A549 (cell line): Measurements from ENCODE around the gene MRPL20. TPM values are rescaled to one million over a fixed set of nuclear protein-coding genes. Genes with fewer than 3 reads are reported as not detected.

ENCODE experiments used
- ATAC-seq, 2 experiments: fragments of 200-7000 bp in 1 of 2; fragments of >200 bp in 1 of 2; cut with Nextera tagmentation in 1 of 2; cut with Tn5 transposase in 1 of 2; 3 replicates each; pipeline versions ENCODE4 v1.8.0 to v1.9.1; 2018 to 2020; ENCODE audit warnings: mild to moderate bottlenecking in 1 of 2, moderate library complexity in 1 of 2
- CTCF ChIA-PET: fragments of 300-600 bp; sonication (Branson Sonifier 250); formaldehyde crosslinking; extraction: SDS; loops from one replicate; lab custom pipeline; 2021; ENCODE audit warnings: antibody characterized with exemption, inconsistent platforms; lab: Yijun Ruan, JAX
- POLR2A ChIA-PET: fragments of 350-600 bp; formaldehyde crosslinking; extraction: SDS; loops from one replicate; lab custom pipeline; 2021; ENCODE audit warnings: antibody characterized with exemption, inconsistent platforms; lab: Yijun Ruan, JAX
- DNase-seq, 2 experiments: peaks; one replicate each; pipeline versions ENCODE4 v3.0.0 to v3.0.0-alpha.2; 2011 to 2016; ENCODE audit warnings: low read depth in 1 of 2, low spot score in 1 of 2
- FAIRE-seq: peaks from 2 replicates; lab custom pipeline; 2011; peaks lifted over from hg19 to GRCh38; lab: Jason Lieb, UNC
- H3K27ac ChIP-seq, 2 experiments: fragments of >200 bp; sonication (Bioruptor Twin); formaldehyde crosslinking; 3 replicates each; pipeline ENCODE4 v1.5.1; 2016 to 2017
- H3K4me1 ChIP-seq: fragments of >200 bp; sonication (Bioruptor Twin); formaldehyde crosslinking; 3 replicates; pipeline ENCODE4 v1.6.1; 2016
- H3K4me2 ChIP-seq: fragments of >200 bp; sonication (Bioruptor Twin); formaldehyde crosslinking; 3 replicates; pipeline ENCODE4 v1.6.1; 2016
- H3K4me3 ChIP-seq: fragments of >200 bp; sonication (Bioruptor Twin); formaldehyde crosslinking; 3 replicates; pipeline ENCODE4 v1.5.1; 2016
- H3K9me3 ChIP-seq: fragments of >200 bp; sonication (Bioruptor Twin); formaldehyde crosslinking; 3 replicates; pipeline ENCODE4 v1.6.1; 2016
- BHLHE40 ChIP-seq: IDR thresholded peaks from 2 replicates; pipeline ENCODE4 v1.6.1; 2012; ENCODE audit warnings: low read depth, low read length, inconsistent platforms
- ESRRA ChIP-seq: fragments of 150-350 bp; IDR thresholded peaks from 2 replicates; pipeline ENCODE4 v1.6.1; 2014; ENCODE audit warnings: mild to moderate bottlenecking, low read length, borderline replicate concordance
- FOSB ChIP-seq: fragments of 250-450 bp; sonication (Bioruptor Pico); IDR thresholded peaks from 2 replicates; pipeline ENCODE4 v1.5.0; 2020; ENCODE audit warnings: mild to moderate bottlenecking, moderate library complexity
- HEYL ChIP-seq: fragments of 250-450 bp; sonication (Bioruptor Pico); IDR thresholded peaks from 2 replicates; pipeline ENCODE4 v1.8.0; 2021; ENCODE audit warnings: mild to moderate bottlenecking, moderate library complexity
- KDM5A ChIP-seq: fragments of 200-600 bp; sonication (generic); IDR thresholded peaks from 2 replicates; pipeline ENCODE4 v1.6.1; 2016; ENCODE audit warnings: antibody characterized with exemption, mild to moderate bottlenecking
- MAFK ChIP-seq: fragments of 450-650 bp; IDR thresholded peaks from 2 replicates; pipeline ENCODE4 v1.6.1; 2014; ENCODE audit not compliant: partially characterized antibody
- NFE2L2 ChIP-seq: fragments of 150-350 bp; conservative IDR thresholded peaks from 2 replicates; pipeline ENCODE4 v1.6.1; 2014; ENCODE audit warnings: low read length
- PHF8 ChIP-seq: fragments of 200-600 bp; sonication (generic); IDR thresholded peaks from 2 replicates; pipeline ENCODE4 v1.6.1; 2016; ENCODE audit warnings: low read depth, mild to moderate bottlenecking, antibody characterized with exemption, moderate library complexity, borderline replicate concordance
- POLR2A ChIP-seq: IDR thresholded peaks from 2 replicates; pipeline ENCODE4 v1.6.1; 2012; ENCODE audit warnings: mild to moderate bottlenecking, low read length
- POLR2AphosphoS2 ChIP-seq: conservative IDR thresholded peaks from 2 replicates; pipeline ENCODE4 v1.6.1; 2012; ENCODE audit warnings: low read length, improper control_type of control experiment, inconsistent platforms
- RAD21 ChIP-seq, 2 experiments: fragments of >200 bp in 1 of 2; sonication (Bioruptor Twin) in 1 of 2; formaldehyde crosslinking in 1 of 2; IDR thresholded peaks in 1 of 2; conservative IDR thresholded peaks in 1 of 2; 2 replicates in 1 of 2; 3 replicates in 1 of 2; pipeline ENCODE4 v1.6.1; 2012 to 2018; ENCODE audit warnings: inconsistent platforms in 1 of 2
- TFCP2L1 ChIP-seq: fragments of 250-450 bp; sonication (Bioruptor Pico); IDR thresholded peaks from 2 replicates; pipeline ENCODE4 v1.5.0; 2021; ENCODE audit warnings: mild to moderate bottlenecking
- WGBS: methylation state at CpG from one replicate; pipeline ENCODE4 v1.1.6; 2017; ENCODE audit errors: missing lambda C conversion rate; 5-methylcytosine and 5-hydroxymethylcytosine counted together
- polyA plus RNA-seq, 4 experiments: library from polyadenylated mRNA; depleted of rRNA in 3 of 4; stranded (reverse); fragments of >200 nt; fragmentation: RNase III in 1 of 4; extraction: RNeasy Plus Mini Kit Qiagen cat#74134 plus additional on column Dnase treatment in 1 of 4; gene quantifications; 2 replicates in 3 of 4; 3 replicates in 1 of 4; pipeline ENCODE4 v1.2.3, GENCODE V29; 2011 to 2017
- TF ChIP-seq, protein P1 (sequence below): IDR thresholded peaks from 2 replicates; pipeline ENCODE4 v1.6.1; 2012; ENCODE audit warnings: low read depth, borderline replicate concordance
- TF ChIP-seq, protein P2 (sequence below): IDR thresholded peaks from 2 replicates; pipeline ENCODE4 v1.6.1; 2012
- TF ChIP-seq, protein P3 (sequence below): fragments of >200 bp; sonication (Bioruptor Twin); formaldehyde crosslinking; IDR thresholded peaks from 3 replicates; pipeline ENCODE4 v1.5.1; 2016
- TF ChIP-seq, protein P4 (sequence below): fragments of 200-600 bp; sonication (generic); IDR thresholded peaks from 2 replicates; pipeline ENCODE4 v1.6.1; 2016; ENCODE audit warnings: antibody characterized with exemption, mild to moderate bottlenecking, moderate library complexity
- TF ChIP-seq, protein P5 (sequence below): fragments of 250-450 bp; sonication (Bioruptor Pico); IDR thresholded peaks from 2 replicates; pipeline ENCODE4 v1.5.0; 2021; ENCODE audit warnings: mild to moderate bottlenecking, moderate library complexity, borderline replicate concordance

MRPL20 gene
- polyA plus RNA-seq, 2 of the 4 experiments (the other 2 are of a cell fraction), result 158 to 163 TPM

DNA sequence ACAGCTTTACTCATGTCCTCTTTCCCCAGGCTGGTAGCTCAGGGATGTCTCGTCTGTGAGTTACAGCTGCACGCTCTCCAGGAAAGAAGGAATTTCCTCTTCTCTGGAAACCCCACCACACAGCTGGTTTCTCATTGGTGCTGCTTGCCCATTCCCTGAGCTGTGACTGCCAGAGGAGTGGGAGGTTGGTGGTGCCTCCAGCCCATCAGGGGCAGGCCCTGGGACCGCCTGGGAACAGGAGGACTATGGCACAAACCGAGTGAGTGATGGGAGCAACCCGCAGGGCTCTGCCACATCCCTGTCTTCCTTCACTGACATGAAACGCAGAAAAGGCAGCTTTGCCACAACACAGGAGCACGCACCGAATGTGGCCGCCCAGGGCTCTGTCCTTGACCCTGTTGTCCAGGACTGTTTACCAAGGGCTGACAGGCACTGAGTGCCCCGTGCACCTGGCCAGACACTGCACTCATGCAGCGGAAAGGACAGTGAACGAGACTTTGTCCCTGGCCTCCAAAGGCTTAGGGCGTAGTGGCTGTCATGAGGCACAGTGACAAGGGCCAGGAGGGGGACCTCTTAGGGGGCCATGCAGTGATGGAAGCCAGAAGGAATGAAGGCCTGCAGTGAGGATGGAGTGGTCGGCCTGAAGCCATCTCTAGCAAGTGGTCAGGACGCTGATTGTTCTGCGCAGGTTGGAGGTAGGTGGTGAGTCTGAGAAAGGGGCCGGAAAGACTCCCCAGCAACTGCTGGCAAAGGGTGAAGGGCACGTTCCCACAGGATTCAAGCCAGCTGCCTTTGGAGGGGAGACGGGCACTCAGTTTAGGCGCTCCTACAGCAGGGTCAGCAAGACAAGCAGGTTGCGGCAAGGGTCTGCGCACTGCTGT lies 6.3 kb downstream of the MRPL20 start:
- H3K27ac ChIP-seq, result peak overlapping the region; percentile 87 to 99
- peak overlapping the region; percentile 79 for H3K4me2 ChIP-seq
- ChIA-PET CTCF (interaction anchor here (1.1 to 2.3 kb wide), 7 partner anchors 9 to 53 kb away, joined by 3 to 13 read pairs (median 6); no protein-coding TSS in a partner anchor), POLR2A (interaction anchor here (1.0 kb wide), 1 partner anchor 31 kb away, joined by 3 read pairs; no protein-coding TSS in a partner anchor)
- WGBS, result 83% methylated on average over 13 of the region's 22 CpGs
- ATAC-seq (no peak), FAIRE-seq (no peak), DNase-seq (no peak)
- peak overlapping the region; percentile 96 for H3K4me3 ChIP-seq
- H3K4me1 ChIP-seq, result peaks cover 34% of the 10 kb centered on the region
- TF ChIP-seq KDM5A (no peak), TFCP2L1 (CRISPR knock-in tag) (no peak), POLR2A (0 out of 2 replicates have a peak, but pooled peaks have one; percentile 7), BHLHE40 (no peak)
- no peaks in the 10 kb centered on the region for H3K9me3 ChIP-seq

DNA sequence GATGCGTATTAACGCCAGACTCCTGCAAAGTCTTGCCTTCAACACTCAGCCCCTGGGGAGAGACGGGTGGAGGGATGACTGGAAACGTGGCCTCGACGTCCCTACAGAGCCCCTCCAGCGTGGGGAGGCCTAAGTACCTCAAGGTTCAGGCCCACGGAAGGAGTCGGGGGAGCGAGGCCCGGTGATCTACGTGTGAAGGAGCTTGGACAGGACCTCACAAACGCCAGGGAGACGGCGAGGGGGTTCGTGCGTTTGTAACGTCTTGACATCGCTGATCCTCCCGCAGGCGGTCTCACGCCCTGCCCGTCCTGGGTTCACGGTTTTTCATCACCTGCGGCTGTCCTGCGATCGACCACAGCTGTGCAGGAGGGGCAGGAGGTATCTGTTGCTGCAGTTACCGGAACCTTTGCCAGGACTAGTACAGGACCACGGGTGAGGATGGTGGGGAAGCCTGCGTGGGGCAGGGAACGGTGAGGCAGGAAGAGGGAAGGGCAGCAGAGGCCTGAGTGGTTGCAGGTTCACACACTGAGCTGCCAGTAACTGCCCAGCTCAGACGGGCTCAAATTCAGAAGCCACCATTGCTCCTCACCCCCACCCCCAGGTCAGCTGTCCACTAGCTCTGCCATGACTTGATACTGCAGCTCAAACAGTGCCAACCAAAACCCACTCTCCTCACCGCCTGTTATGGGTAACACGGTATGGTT lies 7.1 kb downstream of the MRPL20 start:
- Histone ChIP-seq H3K4me2 (peak overlapping the region; percentile 79), H3K4me1 (peaks cover 29% of the 10 kb centered on the region), H3K27ac (peak overlapping the region; percentile 87 to 99), H3K9me3 (no peaks in the 10 kb centered on the region), H3K4me3 (peak overlapping the region; percentile 96)
- ChIA-PET POLR2A (interaction anchor here (1.0 to 1.7 kb wide), 2 partner anchors 25 to 31 kb away, joined by 3 to 20 read pairs; partner anchors contain the start of gene AURKAIP1), CTCF (interaction anchor here (0.6 to 2.4 kb wide), 7 partner anchors 12 to 105 kb away, joined by 3 to 8 read pairs (median 6); no protein-coding TSS in a partner anchor)
- DNase-seq, result no peak
- FAIRE-seq, result no peak
- ATAC-seq, result peak; percentile 6 to 19; a peak in 5 of 6 replicates
- TF ChIP-seq POLR2A (peak; percentile 13; the same call in 1 of the 2 replicates), NFE2L2 (0 out of 2 replicates have a peak, but pooled peaks have one; percentile 12), ESRRA (no peak), POLR2AphosphoS2 (0 out of 2 replicates have a peak, but pooled peaks have one; percentile 51)
- TF ChIP-seq, protein P1, sequence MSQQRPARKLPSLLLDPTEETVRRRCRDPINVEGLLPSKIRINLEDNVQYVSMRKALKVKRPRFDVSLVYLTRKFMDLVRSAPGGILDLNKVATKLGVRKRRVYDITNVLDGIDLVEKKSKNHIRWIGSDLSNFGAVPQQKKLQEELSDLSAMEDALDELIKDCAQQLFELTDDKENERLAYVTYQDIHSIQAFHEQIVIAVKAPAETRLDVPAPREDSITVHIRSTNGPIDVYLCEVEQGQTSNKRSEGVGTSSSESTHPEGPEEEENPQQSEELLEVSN, result 0 out of 2 replicates have a peak, but pooled peaks have one; percentile 3
- TF ChIP-seq, all 56 proteins: peak for 4
- 10% methylated on average over 16 of the region's 34 CpGs for WGBS

DNA sequence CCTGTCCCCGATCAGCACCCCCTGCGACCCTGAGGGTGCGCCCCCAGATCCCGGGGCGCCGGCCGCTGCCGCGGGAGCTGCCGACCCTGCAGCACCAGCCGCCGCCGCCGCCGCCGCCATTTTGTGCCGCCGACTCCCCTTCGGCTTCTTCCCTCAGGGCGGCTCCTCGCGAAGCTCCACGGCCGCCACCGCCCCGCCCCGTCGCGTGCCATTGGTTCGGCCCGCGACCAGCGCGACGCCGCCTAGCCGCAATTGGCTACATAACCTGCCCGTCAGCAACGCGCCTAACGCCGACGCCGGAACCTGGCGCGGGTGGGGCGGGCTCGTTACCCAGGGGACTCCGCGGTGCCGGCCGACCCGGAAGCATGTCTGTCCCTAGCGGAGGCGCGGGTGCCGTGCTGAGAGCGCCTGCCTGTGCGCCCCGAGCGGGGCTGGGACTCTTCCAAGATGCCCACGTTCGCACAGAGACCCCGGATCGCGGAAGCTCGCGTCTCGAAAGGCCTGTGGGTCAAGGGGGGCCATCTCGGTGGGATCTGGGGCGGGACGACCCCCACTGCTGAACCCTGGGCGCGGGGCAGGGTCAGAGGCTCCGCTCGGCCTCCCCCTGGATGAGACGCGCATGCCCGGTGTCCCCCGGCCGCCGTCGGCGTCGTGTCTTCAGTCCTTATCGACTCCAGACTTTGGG lies 7.8 kb downstream of the MRPL20 start, which contains the start of gene CCNL2:
Gene CCNL2, minus strand, starts transcription at position 149 of the 685 bp plus-strand sequence. Its CDS starts 29 bp downstream, at position 120.
- DNase-seq (peak; percentile 83 to 97), ATAC-seq (peak; percentile 95 to 96), FAIRE-seq (no peak)
- peak within 1 kb of the TSS; percentile 96 for H3K4me3 ChIP-seq
- H3K9me3 ChIP-seq, result no peaks in the 10 kb centered on the region
- peak within 1 kb of the TSS; percentile 80 for H3K4me2 ChIP-seq
- ChIA-PET POLR2A (interaction anchor here (0.7 to 1.7 kb wide), 11 partner anchors 8 to 106 kb away, joined by 3 to 20 read pairs (median 3); partner anchors contain the start of gene AURKAIP1), CTCF (interaction anchor here (1.2 to 3.6 kb wide), 6 partner anchors 9 to 106 kb away, joined by 3 to 14 read pairs (median 8); no protein-coding TSS in a partner anchor)
- 0% methylated on average over 10 of the region's 86 CpGs for WGBS
- peaks cover 29% of the 10 kb centered on the region for H3K4me1 ChIP-seq
- H3K27ac ChIP-seq, result peak within 1 kb of the TSS; percentile 93 to 99
- TF ChIP-seq RAD21 (conservative IDR thresholded peaks at IDR 0.05 in 1 of 2, IDR thresholded peaks at IDR 0.05 in 1 of 2), result no peak
- 0 out of 2 replicates have a peak, but pooled peaks have one; percentile 22 for TF ChIP-seq BHLHE40
- peak; percentile 23; the same call in 1 of the 2 replicates for TF ChIP-seq PHF8
- TF ChIP-seq, protein P2, sequence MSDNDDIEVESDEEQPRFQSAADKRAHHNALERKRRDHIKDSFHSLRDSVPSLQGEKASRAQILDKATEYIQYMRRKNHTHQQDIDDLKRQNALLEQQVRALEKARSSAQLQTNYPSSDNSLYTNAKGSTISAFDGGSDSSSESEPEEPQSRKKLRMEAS, result peak; percentile 74
- no peak for TF ChIP-seq FOSB
- no peak for TF ChIP-seq HEYL
- TF ChIP-seq, protein P3, sequence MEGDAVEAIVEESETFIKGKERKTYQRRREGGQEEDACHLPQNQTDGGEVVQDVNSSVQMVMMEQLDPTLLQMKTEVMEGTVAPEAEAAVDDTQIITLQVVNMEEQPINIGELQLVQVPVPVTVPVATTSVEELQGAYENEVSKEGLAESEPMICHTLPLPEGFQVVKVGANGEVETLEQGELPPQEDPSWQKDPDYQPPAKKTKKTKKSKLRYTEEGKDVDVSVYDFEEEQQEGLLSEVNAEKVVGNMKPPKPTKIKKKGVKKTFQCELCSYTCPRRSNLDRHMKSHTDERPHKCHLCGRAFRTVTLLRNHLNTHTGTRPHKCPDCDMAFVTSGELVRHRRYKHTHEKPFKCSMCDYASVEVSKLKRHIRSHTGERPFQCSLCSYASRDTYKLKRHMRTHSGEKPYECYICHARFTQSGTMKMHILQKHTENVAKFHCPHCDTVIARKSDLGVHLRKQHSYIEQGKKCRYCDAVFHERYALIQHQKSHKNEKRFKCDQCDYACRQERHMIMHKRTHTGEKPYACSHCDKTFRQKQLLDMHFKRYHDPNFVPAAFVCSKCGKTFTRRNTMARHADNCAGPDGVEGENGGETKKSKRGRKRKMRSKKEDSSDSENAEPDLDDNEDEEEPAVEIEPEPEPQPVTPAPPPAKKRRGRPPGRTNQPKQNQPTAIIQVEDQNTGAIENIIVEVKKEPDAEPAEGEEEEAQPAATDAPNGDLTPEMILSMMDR, result 0 out of 3 replicates have a peak, but pooled peaks have one; percentile 7
- TF ChIP-seq POLR2A, result peak; percentile 60
- TF ChIP-seq MAFK, result no peak
- TF ChIP-seq KDM5A, result peak; percentile 33; the same call in 1 of the 2 replicates
- TF ChIP-seq, protein P4, sequence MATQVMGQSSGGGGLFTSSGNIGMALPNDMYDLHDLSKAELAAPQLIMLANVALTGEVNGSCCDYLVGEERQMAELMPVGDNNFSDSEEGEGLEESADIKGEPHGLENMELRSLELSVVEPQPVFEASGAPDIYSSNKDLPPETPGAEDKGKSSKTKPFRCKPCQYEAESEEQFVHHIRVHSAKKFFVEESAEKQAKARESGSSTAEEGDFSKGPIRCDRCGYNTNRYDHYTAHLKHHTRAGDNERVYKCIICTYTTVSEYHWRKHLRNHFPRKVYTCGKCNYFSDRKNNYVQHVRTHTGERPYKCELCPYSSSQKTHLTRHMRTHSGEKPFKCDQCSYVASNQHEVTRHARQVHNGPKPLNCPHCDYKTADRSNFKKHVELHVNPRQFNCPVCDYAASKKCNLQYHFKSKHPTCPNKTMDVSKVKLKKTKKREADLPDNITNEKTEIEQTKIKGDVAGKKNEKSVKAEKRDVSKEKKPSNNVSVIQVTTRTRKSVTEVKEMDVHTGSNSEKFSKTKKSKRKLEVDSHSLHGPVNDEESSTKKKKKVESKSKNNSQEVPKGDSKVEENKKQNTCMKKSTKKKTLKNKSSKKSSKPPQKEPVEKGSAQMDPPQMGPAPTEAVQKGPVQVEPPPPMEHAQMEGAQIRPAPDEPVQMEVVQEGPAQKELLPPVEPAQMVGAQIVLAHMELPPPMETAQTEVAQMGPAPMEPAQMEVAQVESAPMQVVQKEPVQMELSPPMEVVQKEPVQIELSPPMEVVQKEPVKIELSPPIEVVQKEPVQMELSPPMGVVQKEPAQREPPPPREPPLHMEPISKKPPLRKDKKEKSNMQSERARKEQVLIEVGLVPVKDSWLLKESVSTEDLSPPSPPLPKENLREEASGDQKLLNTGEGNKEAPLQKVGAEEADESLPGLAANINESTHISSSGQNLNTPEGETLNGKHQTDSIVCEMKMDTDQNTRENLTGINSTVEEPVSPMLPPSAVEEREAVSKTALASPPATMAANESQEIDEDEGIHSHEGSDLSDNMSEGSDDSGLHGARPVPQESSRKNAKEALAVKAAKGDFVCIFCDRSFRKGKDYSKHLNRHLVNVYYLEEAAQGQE, result peak; percentile 43; the same call in 1 of the 2 replicates
- TF ChIP-seq, protein P5, sequence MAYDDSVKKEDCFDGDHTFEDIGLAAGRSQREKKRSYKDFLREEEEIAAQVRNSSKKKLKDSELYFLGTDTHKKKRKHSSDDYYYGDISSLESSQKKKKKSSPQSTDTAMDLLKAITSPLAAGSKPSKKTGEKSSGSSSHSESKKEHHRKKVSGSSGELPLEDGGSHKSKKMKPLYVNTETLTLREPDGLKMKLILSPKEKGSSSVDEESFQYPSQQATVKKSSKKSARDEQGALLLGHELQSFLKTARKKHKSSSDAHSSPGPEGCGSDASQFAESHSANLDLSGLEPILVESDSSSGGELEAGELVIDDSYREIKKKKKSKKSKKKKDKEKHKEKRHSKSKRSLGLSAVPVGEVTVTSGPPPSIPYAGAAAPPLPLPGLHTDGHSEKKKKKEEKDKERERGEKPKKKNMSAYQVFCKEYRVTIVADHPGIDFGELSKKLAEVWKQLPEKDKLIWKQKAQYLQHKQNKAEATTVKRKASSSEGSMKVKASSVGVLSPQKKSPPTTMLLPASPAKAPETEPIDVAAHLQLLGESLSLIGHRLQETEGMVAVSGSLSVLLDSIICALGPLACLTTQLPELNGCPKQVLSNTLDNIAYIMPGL, result no peak
